WI38 (cell line): Measurements from ENCODE around the gene NBEA.

Source experiments
- H3K4me3 ChIP-seq: 2 replicates; pipeline ENCODE4 v1.5.1; 2011; ENCODE audit warnings: low read depth, mild to moderate bottlenecking, control low read depth, low read length
- CTCF ChIP-seq: IDR thresholded peaks from 2 replicates; pipeline ENCODE4 v1.5.1; 2012; ENCODE audit warnings: low read depth, mild to moderate bottlenecking, control low read depth, low read length

NBEA gene

DNA sequence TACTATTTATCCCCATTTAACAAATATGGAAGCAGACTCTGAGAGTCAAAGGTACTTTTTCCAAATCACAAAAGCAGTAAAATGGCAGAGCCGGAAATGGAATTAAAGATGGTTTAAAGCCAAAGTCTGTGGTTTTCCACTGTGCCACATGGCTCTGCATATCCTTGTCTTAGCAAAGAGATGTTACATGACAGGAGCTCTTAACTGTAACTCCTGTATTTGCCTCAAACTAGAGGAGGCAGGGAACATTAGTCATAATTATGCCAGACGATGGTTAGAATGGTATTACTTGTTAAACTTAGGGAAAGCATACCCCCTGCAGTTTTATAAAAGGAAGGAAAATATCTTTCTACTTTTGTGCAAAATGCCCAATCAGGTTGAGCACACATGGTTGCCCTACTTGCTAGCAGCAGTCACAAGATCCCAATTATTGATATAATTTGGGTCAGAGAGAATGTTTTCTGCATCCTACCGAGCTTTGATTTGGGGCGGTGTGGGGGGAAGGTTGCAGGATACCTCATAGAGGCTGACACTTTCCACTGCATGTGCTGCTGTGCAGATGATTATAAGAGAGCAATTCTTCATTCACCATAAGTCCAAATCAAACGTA is 576.4 kb downstream of the NBEA start:
- no peak overlapping the region for H3K4me3 ChIP-seq
- no peak for TF ChIP-seq CTCF

DNA sequence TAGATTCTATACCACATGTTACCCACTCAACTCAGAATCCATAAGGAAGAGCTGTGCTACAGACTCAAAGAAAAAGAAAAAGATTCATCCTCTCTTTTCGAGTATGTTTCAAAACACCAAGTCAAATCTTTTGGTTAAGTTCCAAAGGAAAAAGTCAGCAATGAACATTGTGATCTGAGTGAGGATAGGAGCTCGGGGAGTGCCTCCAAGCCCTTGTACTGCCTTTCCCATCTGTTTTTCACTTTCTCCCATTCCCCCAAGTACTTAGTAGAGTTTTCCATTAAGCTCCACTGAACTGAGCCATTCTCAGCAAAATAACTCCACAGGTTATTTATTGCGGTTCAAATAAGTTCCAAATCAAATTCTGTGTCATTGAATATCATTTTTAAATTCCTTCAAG is 582.1 kb downstream of the NBEA start:
- H3K4me3 ChIP-seq, result no peak overlapping the region
- TF ChIP-seq CTCF, result no peak

- H3K4me3 ChIP-seq, result no peak overlapping the region
- no peak for TF ChIP-seq CTCF
These were observed 584.5 kb downstream of the NBEA start for GRCh38 chr13:35526577-35526976.

GRCh38 chr13:35527451-35527850 is 585.4 kb downstream of the NBEA start:
- TF ChIP-seq CTCF, result no peak
- no peak overlapping the region for H3K4me3 ChIP-seq

DNA sequence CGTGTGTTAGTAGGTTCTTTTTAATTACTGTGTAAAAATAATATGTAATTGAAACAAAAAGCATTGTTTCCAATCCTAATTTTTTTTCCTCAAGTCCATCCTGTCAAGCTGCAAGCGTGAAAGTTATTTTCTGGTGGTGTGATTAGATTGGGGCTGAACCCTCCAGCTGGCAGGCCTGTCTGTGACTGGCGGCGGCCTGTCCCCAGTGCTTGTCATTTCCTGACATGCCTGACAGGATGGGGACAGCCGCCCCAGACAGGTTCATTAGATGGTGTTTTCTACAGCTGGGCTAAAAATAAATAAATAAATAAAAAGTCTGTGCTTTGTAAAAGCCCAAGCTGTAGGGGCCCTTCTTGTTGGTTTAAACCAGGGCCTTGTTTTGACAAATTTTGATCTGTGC is 588.1 kb downstream of the NBEA start:
- H3K4me3 ChIP-seq, result no peak overlapping the region
- TF ChIP-seq CTCF, result no peak

GRCh38 chr13:35530581-35530980 is 588.5 kb downstream of the NBEA start:
- TF ChIP-seq CTCF, result no peak
- no peak overlapping the region for H3K4me3 ChIP-seq

DNA sequence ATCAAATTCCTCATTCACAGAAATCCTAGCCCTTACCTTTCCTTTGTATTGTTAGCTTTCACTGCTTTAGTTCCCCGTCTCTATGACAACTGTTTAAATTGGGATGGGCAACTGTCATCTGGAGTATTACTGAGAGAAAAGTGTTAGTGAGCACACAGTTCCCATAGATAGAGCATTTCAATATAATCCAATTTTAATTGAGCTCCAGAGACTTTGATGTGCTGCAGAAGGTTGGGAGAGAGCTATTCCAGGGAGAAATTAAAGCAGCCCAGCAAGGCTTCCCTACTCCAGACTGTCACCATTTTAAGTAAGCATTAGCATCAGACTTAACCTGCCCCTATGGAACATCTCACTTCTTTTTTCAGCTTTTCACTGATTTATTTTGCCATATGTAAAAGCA is 589.5 kb downstream of the NBEA start:
- no peak overlapping the region for H3K4me3 ChIP-seq
- no peak for TF ChIP-seq CTCF
